ENCODE measurements around the gene RNFT2. TPM values are rescaled to one million over a fixed set of nuclear protein-coding genes. Genes with fewer than 3 reads are reported as not detected.

Gene RNFT2
- polyA plus RNA-seq (18.5 and 20.6 TPM in 2 replicates), polyA minus RNA-seq (53.6 and 59.6 TPM in 2 replicates)

- Histone ChIP-seq H3K27me3 (ENCODE audit: insufficient read depth, low read depth, low read length) (no peaks in the 10 kb centered on the region), H3K9me3 (ENCODE audit: low read length) (no peaks in the 10 kb centered on the region), H3K79me2 (replicated peaks; ENCODE audit: insufficient read depth, low read length) (peaks cover 24% of the 10 kb centered on the region), H3K4me2 (ENCODE audit: low read length) (peak within 1 kb of the TSS; percentile 75), H4K20me1 (ENCODE audit: insufficient read depth) (no peaks in the 10 kb centered on the region), H3K36me3 (ENCODE audit: insufficient read depth, low read length) (no peaks in the 10 kb centered on the region), H3K9ac (ENCODE audit: low read length) (peak within 1 kb of the TSS; percentile 82), H3F3A (ENCODE audit: insufficient read depth, low read length, poor library complexity, severe bottlenecking) (no peaks in the 10 kb centered on the region), H2AFZ (ENCODE audit: low read depth, low read length) (peak within 1 kb of the TSS; percentile 52), H3K27ac (ENCODE audit: low read length) (peak within 1 kb of the TSS; percentile 89), H3K9me2 (ENCODE audit: insufficient read depth, low read length) (no peaks in the 10 kb centered on the region), H3K4me3 (ENCODE audit: low read length) (peak within 1 kb of the TSS; percentile 80)
- TF ChIP-seq, protein P1, sequence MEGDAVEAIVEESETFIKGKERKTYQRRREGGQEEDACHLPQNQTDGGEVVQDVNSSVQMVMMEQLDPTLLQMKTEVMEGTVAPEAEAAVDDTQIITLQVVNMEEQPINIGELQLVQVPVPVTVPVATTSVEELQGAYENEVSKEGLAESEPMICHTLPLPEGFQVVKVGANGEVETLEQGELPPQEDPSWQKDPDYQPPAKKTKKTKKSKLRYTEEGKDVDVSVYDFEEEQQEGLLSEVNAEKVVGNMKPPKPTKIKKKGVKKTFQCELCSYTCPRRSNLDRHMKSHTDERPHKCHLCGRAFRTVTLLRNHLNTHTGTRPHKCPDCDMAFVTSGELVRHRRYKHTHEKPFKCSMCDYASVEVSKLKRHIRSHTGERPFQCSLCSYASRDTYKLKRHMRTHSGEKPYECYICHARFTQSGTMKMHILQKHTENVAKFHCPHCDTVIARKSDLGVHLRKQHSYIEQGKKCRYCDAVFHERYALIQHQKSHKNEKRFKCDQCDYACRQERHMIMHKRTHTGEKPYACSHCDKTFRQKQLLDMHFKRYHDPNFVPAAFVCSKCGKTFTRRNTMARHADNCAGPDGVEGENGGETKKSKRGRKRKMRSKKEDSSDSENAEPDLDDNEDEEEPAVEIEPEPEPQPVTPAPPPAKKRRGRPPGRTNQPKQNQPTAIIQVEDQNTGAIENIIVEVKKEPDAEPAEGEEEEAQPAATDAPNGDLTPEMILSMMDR (IDR thresholded peaks at IDR 0.05; ENCODE audit: poor library complexity, severe bottlenecking): peak; percentile 49
- TF ChIP-seq EP300 (conservative IDR thresholded peaks at IDR 0.05; ENCODE audit: poor library complexity, severe bottlenecking) (peak; percentile 62), EZH2 (IDR thresholded peaks at IDR 0.05; ENCODE audit: borderline replicate concordance, insufficient read depth, low read length, poor library complexity, severe bottlenecking) (no peak), MXI1 (conservative IDR thresholded peaks at IDR 0.05; ENCODE audit: poor library complexity, severe bottlenecking) (peak; percentile 73), POLR2AphosphoS5 (IDR thresholded peaks at IDR 0.05) (peak; percentile 58), TAF1 (IDR thresholded peaks at IDR 0.05; ENCODE audit: low read depth) (peak; percentile 51), RAD21 (conservative IDR thresholded peaks at IDR 0.05) (peak; percentile 53), REST (IDR thresholded peaks at IDR 0.05; ENCODE audit: borderline replicate concordance) (peak; percentile 60), SMC3 (conservative IDR thresholded peaks at IDR 0.05; ENCODE audit: poor library complexity) (peak; percentile 60)
Observed at GRCh38 chr12:116737774-116738657, at the start of gene RNFT2, which contains the start of gene SPRING1. Gene RNFT2, plus strand, starts transcription at chr12:116738315. Its CDS starts 2,183 bp downstream, at chr12:116740498. Gene SPRING1, minus strand, starts transcription at chr12:116738069. Its CDS starts 169 bp downstream, at chr12:116737900.

DNA sequence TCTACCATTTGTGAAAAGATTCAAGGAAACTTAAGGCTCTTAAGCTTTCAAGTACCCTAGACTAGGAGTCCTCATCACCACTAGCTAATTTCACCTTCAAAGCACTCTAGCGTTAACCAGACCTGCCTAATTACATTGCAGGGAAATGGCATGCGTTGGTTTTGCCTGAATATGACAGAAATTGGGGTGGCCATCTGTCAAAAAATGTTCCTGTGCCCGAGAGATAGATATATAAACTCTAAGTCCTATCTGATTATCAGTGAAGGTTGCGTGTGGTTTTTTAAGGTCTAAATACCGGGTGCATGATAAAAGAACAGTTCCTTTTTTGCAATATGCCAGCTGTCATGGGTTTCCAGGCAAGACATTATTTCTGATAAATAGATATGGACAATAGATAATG lies 48.6 kb upstream of the RNFT2 start:
- Histone ChIP-seq H3K9me3 (ENCODE audit: low read length) (no peaks in the 10 kb centered on the region), H3K27ac (ENCODE audit: low read length) (no peak overlapping the region), H3K79me2 (replicated peaks; ENCODE audit: insufficient read depth, low read length) (no peaks in the 10 kb centered on the region), H3K36me3 (ENCODE audit: insufficient read depth, low read length) (no peaks in the 10 kb centered on the region), H2AFZ (ENCODE audit: low read depth, low read length) (no peak overlapping the region), H3F3A (ENCODE audit: insufficient read depth, low read length, poor library complexity, severe bottlenecking) (no peaks in the 10 kb centered on the region), H3K27me3 (ENCODE audit: insufficient read depth, low read depth, low read length) (no peaks in the 10 kb centered on the region), H3K4me2 (ENCODE audit: low read length) (no peak overlapping the region), H3K4me3 (ENCODE audit: low read length) (peak overlapping the region; percentile 18), H3K9me2 (ENCODE audit: insufficient read depth, low read length) (no peaks in the 10 kb centered on the region), H4K20me1 (ENCODE audit: insufficient read depth) (no peaks in the 10 kb centered on the region), H3K9ac (ENCODE audit: low read length) (no peak overlapping the region)
- TF ChIP-seq EZH2 (IDR thresholded peaks at IDR 0.05; ENCODE audit: borderline replicate concordance, insufficient read depth, low read length, poor library complexity, severe bottlenecking) (no peak), SMC3 (conservative IDR thresholded peaks at IDR 0.05; ENCODE audit: poor library complexity) (no peak), POLR2AphosphoS5 (IDR thresholded peaks at IDR 0.05) (no peak), MXI1 (conservative IDR thresholded peaks at IDR 0.05; ENCODE audit: poor library complexity, severe bottlenecking) (no peak), RAD21 (conservative IDR thresholded peaks at IDR 0.05) (no peak), REST (IDR thresholded peaks at IDR 0.05; ENCODE audit: borderline replicate concordance) (no peak), EP300 (conservative IDR thresholded peaks at IDR 0.05; ENCODE audit: poor library complexity, severe bottlenecking) (no peak), TAF1 (IDR thresholded peaks at IDR 0.05; ENCODE audit: low read depth) (no peak)
- TF ChIP-seq, protein P1 (IDR thresholded peaks at IDR 0.05; ENCODE audit: poor library complexity, severe bottlenecking): no peak

Measured in neural cell (in vitro differentiated cells).